IPS DF 19.7 (cell line): ENCODE data around the gene PXYLP1.

Source experiments
- DNase-seq: peaks from one replicate; pipeline ENCODE4 v3.0.0-alpha.2; 2013; ENCODE audit warnings: low read depth, low spot score

Gene PXYLP1

DNA sequence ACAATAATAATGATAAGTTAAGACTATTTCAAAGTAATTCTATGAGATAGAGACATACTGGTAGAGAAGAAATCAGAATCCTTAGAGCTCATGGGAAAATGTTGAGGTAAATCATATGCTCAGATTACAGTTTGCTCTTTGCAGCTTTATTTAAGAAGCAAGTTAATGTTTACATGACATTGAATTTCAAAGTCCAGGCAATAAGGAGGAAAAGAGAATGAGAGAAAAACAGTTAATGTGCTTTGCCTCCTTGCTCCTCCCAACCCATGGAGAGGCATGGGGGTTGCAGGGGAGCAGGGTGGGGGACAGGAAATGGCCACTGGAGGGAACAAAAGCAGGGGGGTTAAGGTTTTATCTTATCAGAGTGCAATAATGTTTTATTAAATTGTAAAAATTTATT is 94.5 kb downstream of the PXYLP1 start:
- DNase-seq, result no peak

GRCh38 chr3:141326626-141327025 is 95.0 kb downstream of the PXYLP1 start:
- DNase-seq, result no peak

DNA sequence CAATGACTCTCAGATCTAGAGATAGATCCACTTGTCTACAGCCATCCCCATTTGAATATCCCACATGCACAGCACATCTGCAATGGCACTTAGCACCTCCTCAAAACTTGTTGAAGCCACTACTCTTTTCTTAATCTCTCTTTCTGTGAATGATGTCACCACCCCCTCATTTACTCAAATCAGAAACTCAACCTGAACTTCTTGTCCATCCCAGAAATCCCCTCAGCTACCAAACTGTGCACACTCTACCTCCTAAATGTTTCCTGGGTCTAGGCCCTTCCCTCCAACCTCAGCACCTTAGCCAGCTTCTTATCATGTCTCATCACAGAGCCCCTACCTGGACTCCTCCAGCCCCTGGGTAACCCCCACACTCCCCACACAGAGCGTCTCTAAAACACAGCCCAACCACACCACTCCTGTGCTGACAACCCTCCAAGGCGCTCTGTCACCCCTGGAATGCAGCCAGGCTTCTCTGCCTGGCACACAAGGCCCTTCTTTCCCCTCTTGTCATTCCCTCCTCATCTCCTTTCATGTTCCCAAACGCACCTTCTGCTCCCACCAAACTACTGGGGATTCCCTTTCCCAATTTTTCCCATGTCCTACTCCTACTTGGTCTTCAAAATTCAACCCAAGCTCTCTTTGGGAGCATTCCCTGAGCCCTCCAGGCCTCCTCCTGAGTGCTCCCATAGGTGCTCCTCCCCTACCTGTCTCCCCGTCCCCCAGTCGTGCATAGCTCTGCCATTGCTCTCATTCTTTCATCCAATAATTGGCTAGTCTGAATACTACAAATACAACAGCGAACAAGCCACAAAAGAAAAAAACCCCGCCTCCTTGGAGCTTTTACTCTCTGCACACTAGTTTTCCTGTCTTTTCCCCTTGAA is 96.9 kb downstream of the PXYLP1 start:
- no peak for DNase-seq

GRCh38 chr3:141330235-141330634 is 98.6 kb downstream of the PXYLP1 start:
- no peak for DNase-seq

GRCh38 chr3:141330718-141331376 is 99.2 kb downstream of the PXYLP1 start:
- no peak for DNase-seq

GRCh38 chr3:141331377-141332318 is 100.0 kb downstream of the PXYLP1 start:
- no peak for DNase-seq

- no peak for DNase-seq
These were observed 100.8 kb downstream of the PXYLP1 start for GRCh38 chr3:141332416-141332815.

DNA sequence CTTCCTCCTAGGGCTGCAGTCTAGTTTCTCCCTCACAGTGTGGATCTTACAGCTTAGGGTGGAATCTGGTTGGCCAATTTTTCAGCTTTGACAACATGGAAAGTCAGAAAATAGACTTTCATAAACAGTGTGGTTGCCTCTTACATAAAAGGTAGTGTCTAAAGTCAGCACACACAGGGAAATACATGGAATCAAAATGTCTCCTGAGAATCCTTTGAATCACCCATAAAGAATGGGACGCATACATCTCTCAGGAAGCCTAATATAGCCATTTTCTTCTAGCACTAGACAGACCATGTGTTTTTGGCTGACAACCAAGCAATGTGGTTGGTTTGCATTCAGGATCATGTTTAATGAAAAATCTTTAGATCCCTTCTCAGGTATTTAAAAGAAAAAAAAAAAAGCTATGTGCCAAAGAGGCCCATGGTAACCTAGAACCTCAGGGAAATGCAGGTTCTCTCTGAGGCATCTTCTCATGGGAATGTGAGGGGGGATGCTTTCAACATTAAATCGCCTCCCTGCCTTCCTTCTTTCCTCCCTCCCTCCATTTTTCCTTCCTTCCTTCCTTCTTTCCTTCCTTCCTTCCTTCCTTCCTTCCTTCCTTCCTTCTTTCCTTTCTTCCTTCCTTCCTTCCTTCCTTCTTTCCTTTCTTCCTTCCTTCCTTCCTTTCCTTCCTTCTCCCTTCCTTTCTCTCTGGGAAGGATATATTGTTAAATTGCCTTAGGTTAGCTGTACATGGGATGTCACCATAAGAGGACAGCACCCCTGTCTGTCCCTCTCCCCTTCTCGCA is 102.4 kb downstream of the PXYLP1 start:
- DNase-seq, result no peak

GRCh38 chr3:141334627-141335250 is 103.1 kb downstream of the PXYLP1 start:
- DNase-seq, result no peak

GRCh38 chr3:141335531-141336061 is 104.0 kb downstream of the PXYLP1 start:
- no peak for DNase-seq

DNA sequence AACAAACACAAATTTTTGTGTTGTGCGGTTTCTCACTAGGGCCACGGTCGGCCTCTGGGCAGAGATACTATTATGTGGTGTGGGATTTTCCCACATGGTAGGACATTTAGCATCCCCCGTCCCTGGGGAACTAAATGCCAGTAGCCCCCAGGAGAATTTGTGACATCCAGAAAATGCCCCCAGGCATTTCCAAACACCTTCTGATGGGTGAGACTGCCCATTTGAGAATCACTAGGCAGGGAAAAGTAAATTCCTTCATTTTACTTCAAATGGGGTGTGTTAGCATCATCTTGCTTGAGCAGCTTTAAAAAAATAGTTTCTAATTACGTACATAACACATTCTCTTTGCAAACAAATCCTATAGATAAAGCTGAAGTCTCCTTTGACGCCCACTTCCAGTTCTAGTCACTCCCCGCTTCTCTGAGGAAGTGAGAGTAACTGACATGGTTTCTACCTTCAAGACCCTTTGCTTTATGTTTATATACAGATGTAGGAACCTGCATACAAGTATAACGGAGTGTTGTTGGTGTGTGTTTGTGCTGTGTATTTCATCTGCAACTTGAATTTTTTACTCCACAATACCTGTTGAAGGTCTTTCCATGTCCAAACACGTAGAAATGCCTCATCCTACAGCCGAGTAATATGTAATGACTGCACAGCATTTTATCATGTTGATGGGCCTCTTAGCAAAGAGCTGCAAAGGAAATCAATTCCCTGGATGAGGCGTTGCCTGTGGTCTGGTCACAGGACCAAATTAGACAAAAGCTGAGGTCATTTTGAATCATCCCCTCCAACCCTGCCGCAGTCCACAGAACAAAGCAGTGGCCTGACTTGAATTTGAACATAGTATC is 105.3 kb downstream of the PXYLP1 start:
- DNase-seq, result no peak

DNA sequence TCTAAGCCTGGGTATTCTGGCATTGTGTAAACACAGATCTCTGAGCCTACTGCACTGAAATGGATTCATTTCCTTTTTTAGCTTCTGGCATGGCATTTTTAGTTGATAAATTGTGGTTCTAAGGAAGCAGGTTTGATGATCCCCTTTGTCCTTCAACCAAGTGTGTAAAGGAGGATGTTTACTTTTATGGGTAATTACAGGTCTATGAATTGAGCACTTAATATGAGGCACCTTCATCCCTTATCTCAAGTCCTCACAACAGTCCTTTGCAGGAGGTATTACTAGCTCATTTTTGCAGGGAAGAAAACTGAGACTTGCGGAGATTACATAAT is 105.9 kb downstream of the PXYLP1 start:
- DNase-seq, result no peak

- no peak for DNase-seq
These were observed 106.4 kb downstream of the PXYLP1 start for GRCh38 chr3:141337991-141338390.

GRCh38 chr3:141338881-141339280 is 107.3 kb downstream of the PXYLP1 start:
- no peak for DNase-seq

- no peak for DNase-seq
These were observed 109.9 kb downstream of the PXYLP1 start for GRCh38 chr3:141341536-141341935.

GRCh38 chr3:141342386-141342785 is 110.8 kb downstream of the PXYLP1 start:
- DNase-seq, result no peak

DNA sequence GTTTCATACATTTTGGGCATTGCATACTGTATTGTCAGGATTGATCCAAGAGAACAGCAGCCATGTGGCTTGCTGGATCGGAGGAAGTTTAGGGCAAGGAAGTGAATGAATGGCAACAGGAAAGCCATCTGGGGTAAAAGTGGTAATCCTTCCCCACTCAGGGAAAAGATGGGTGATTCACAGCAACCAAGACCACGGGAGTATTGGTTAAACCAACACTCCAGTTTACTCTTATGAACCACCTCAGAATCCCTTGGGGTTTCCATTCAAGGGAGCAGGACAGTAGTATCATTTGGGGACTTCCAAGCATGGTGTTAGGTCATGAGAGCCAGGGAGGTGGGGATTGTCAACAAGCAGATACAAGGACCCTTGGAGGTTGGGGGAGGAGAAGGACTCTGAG is 111.5 kb downstream of the PXYLP1 start:
- no peak for DNase-seq

- no peak for DNase-seq
These were observed 112.2 kb downstream of the PXYLP1 start for GRCh38 chr3:141343865-141344271.
